ENCODE measurements around the gene STX1B.

GRCh38 chr16:30989469-30990047, 20.9 kb downstream of the STX1B start:
- TF ChIP-seq ZNF274 (IDR thresholded peaks at IDR 0.05; ENCODE audit: low read depth, low read length) = no peak
- TF ChIP-seq SUZ12 (IDR thresholded peaks at IDR 0.05; ENCODE audit: extremely low read depth, insufficient read depth, insufficient read length) = no peak
- TF ChIP-seq YY1 (IDR thresholded peaks at IDR 0.05; ENCODE audit: insufficient read depth, insufficient read length) = no peak
